ENCODE results near the gene TFCP2L1.
"Not testable (repeated sequence)": the region's sequence is repeated elsewhere in the genome, so short reads cannot be mapped to it uniquely, and the experiment has no call there.

TFCP2L1 gene

DNA sequence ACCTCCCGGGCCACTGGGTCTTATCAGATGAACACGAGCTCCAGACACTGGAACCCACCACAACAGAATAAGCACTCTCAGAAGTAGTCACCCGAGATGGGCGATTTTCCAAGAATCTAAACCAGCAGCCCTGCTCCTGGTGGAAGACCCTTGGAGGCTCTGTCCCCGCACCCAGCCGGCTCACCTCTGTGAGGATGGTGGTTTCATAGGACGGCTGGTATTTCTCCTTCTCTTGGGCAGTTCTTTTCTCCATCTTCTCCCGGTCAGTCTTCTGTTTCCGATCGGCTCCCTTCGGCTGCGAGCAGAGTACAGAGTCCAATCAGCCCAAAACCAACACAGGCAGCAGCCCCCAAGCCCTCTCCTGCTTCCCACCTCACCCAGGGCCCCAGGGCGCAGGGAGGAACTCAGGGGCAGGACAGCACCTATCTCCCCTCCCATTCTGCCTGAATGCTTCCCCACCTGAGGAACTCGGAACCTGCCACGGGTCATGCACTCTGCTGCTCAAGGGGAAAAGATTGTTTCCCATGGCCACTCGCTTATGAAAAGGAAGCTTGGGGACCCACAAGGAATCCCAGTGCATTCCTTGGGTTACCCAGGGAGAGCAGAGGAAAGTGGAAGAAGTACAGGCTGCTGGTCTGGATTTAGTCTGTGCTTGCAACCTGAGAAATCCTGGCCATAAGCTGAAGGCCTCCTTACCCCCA, 42.7 kb downstream of the TFCP2L1 start:
- DNase-seq (ENCODE audit: low read depth in 2 of 2): no peak

GRCh38 chr2:121241466-121241865, 43.5 kb downstream of the TFCP2L1 start:
- no peak for DNase-seq (ENCODE audit: low read depth in 2 of 2)

DNA sequence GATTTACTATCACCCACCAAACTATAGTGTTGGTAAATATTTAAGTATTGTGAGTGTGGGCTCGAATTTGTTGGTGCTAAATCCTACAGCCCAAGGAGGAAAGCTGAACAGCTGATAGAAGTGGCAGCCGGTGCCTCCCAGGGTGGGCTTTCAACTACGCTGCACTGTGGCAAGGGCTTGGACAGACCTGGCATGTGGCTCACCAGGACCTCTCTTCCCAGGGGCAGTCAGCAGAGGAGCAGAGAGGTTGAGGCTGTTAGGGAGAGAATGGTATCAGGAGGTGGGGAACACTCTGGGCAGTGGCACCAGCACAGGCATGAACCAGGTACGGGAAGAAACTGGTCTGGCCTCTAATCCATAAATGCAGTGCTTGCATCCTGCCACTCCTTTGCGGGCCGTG, 44.6 kb downstream of the TFCP2L1 start:
- DNase-seq (ENCODE audit: low read depth in 2 of 2): no peak

- no peak for DNase-seq (ENCODE audit: low read depth in 2 of 2)
These were observed 45.0 kb downstream of the TFCP2L1 start for GRCh38 chr2:121239969-121240368.

DNA sequence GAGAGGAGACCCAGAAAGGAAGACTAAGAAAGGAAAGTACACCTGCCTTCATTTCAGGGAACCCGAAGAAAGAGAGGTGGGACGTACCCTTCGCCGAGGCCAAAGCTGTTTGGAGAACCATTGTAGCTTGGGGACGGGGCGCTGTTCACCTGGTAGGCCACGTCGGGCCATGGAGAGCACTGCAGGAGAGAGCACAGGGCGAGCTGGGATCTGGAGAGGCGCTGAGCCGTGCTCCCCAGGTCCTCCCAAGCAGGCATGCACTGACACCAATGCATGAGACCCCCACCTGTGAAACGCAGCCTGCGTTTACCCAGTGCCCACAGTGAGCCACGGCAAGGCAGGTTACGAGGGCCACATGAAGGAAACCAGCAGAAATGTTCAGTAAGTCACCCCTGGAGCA, 45.5 kb downstream of the TFCP2L1 start:
- DNase-seq (ENCODE audit: low read depth in 2 of 2): no peak

DNA sequence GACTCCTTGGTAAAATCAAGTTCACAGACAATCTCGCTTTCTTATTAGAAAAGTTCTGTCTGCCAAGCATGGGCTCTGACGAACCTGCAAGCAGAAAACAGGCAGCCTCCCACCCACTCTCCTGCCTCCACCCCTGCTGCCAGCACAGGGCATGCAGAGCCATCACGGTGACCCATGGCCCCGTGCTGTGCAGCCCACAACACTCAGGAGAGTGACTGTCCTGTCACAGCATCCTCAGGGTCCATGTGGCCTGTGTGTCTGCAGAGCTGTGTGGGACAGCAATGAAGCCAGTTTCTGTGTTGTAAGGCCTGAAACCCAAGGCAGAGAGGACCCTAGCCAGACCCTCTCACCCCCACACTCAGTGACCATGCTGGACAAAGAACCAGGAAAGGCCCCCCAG, 46.2 kb downstream of the TFCP2L1 start:
- no peak for DNase-seq (ENCODE audit: low read depth in 2 of 2)

GRCh38 chr2:121237980-121238665, 46.9 kb downstream of the TFCP2L1 start:
- no peak for DNase-seq (ENCODE audit: low read depth in 2 of 2)

- no peak for DNase-seq (ENCODE audit: low read depth in 2 of 2)
These were observed 47.5 kb downstream of the TFCP2L1 start for GRCh38 chr2:121237336-121237979.

GRCh38 chr2:121236650-121237180, 48.3 kb downstream of the TFCP2L1 start:
- DNase-seq (ENCODE audit: low read depth in 2 of 2): no peak

GRCh38 chr2:121236101-121236640, 48.8 kb downstream of the TFCP2L1 start:
- DNase-seq (ENCODE audit: low read depth in 2 of 2): no peak

DNA sequence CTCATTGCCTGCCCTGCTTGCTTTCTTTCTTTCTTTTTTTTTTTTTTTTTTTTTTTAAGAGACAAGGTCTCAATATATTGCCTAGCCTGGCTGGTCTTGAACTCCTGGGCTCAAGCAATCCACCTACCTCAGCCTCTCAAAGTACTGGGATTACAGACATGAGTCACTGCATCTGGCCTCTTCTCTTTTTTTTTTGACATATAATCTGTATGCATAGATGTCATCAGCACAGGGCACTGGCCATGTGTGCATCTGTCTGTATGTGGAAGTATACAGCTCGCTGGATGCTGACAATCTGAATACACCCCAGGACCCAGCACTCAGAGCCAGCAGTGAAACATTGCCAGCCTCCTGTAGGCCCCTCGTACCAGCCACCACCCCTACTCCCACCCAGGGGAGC, 49.5 kb downstream of the TFCP2L1 start:
- DNase-seq (ENCODE audit: low read depth in 2 of 2): no peak

DNA sequence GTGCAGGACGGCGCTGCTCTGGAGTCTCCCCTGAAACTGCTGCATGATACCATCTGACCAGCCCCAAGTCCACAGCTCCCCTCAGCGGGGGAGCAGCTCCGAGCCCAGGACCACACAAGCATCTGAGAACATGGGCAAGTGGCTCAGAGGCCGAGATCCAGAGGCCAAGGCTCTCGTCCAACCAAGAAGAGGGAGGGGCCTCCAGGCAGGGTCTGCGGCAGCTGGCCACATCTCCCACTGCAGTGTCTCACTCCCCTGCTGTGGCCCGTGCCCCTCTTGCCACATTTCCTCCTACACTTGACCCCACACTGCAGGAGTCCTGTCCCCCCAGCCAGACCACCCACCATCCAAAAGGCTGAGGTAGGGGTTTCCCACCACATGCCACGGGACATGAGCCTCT, 50.2 kb downstream of the TFCP2L1 start:
- no peak for DNase-seq (ENCODE audit: low read depth in 2 of 2)

- DNase-seq (ENCODE audit: low read depth in 2 of 2): no peak
These were observed 50.9 kb downstream of the TFCP2L1 start for GRCh38 chr2:121234144-121234543.

DNA sequence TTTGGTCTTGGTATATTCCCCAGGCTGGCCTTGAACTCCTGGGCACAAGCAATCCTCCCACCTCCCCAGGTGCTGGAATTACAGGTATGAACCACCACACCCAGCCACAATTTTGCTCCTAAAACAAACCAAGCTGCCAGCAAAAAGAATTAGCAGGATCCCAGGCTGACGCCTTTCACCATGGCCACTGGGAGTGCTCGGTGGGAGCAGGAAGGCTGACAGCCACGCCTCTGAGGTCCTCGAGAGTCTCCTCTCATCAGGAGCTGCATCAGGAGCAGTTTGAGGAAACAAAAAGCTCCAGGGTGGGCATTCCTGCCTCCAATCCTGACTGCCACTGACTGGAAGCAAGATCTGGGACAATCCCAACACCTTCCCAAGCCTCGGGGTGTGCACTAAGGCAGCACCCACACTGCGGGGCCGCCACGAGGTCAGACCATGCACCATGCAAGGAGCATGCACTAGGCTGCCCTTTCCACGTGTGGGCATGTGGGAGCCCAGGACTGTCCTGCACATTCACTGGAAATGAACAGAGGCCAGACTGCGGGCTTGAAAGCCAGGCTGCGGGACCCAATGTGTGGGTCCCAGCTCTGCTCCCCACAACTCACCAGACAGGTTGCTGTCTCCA, 51.4 kb downstream of the TFCP2L1 start:
- no peak for DNase-seq (ENCODE audit: low read depth in 2 of 2)

DNA sequence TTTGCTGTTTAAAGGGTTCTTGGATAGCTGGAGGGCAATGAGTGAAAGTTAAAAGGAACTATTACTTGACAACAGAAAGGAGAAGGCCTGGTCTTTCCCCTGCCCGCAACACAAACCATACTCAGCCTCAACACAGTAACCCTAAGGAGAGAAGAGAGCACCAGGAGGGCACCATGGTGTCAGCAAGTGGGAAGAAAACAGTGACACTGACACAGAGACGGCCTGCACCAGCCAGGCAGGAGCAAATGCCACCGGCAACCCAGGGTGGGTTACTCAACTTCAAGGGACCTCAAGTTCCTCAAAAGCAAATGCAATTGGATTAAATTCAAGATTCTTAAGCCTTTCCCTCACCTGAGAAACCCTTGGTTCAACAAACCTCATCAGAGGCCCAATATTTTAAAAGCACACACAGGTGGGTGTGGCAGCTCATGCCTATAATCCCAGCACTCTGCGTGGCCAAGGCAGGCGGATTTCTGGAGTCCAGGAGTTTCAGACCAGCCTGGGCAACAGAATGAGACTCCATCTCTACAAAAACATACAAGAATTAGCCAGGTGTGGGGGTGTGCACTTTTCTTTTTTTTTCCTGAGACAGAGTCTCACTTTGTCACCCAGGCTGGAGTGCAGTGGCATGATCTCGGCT, 52.3 kb downstream of the TFCP2L1 start:
- DNase-seq (ENCODE audit: low read depth in 2 of 2): no peak

GRCh38 chr2:121231385-121232000, 53.5 kb downstream of the TFCP2L1 start:
- DNase-seq (ENCODE audit: low read depth in 2 of 2): no peak

GRCh38 chr2:121228521-121228920, 56.5 kb downstream of the TFCP2L1 start:
- DNase-seq (ENCODE audit: low read depth in 2 of 2): no peak

DNA sequence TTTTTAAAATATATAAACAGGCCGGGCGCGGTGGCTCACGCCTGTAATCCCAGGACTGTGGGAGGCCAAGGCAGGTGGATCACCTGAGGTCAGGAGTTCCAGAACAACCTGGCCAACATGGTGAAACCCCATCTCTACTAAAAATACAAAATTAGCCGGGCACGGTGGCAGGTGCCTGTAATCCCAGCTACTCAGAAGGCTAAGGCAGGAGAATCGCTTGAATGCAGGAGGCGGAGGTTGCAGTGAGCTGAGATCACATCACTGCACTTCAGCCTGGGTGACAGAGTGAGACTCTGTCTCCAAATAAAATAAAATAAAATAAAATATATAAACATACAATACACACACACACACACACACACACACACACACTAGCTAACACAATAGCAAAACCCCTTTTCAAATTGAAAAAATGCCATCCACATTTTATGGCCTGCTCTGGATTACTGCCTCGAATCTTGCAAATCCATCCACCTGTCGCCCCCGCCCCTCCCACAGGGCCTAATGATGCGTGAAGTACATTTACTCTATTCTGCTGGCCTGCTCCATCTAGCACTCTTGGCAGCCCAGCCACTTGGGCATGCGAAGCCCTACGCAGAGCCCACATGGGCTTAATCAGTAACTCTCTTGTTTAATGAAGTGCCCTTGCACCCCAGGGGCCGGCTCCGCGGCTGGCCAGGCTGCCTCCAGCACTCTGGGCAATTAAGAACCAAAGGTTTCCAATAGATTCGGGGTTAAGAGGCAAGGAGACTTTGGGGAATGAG, 57.4 kb downstream of the TFCP2L1 start:
- DNase-seq (ENCODE audit: low read depth in 2 of 2): not testable (repeated sequence)

- not testable (repeated sequence) for DNase-seq (ENCODE audit: low read depth in 2 of 2)
These were observed 59.3 kb downstream of the TFCP2L1 start for GRCh38 chr2:121225681-121226080.

GRCh38 chr2:121220995-121221394, 64.0 kb downstream of the TFCP2L1 start:
- no peak for DNase-seq (ENCODE audit: low read depth in 2 of 2)
